ENCODE measurements around the gene PPP2CA.
A peak's percentile ranks its signal among the peaks of the same experiment; 100 is the strongest.
"Not testable (repeated sequence)": the region's sequence is repeated elsewhere in the genome, so short reads cannot be mapped to it uniquely, and the experiment has no call there.

Gene PPP2CA

DNA sequence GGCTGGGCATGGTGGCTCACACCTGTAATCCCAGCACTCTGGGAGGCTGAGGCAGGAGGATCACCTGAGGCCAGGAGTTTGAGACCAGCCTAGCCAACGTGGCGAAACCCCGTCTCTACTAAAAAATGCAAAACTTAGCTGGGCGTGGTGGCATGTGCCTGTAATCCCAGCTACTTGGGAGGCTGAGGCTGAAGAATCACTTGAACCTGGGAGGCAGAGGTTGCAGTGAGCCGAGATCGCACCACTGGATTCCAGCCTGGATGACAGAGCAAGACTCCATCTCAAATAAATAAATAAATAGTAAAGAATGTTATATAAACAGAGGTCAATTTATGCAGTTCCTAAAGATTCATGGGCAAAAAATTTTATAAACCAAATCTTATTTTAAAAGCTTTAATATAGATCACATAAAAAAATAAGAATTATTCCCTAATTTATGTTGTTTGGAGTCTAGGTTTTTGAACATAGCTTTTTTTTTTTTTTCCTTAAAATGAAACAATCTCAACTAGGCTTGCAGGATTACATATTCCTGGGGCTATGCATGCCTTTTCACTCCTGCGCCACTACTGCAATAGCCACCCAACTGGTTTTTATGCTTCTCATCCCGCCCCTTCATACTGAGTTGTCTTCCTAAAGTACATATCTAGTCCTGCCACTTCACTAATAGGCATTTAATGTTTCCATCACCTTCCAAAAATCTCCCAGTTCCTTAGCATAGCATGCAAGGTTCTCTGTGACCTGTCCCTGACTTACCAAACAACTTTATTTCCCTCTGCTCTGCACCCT lies 27.7 kb upstream of the PPP2CA start:
- not testable (repeated sequence) for H3K27me3 ChIP-seq (replicated peaks; ENCODE audit: control insufficient read depth, insufficient read depth, low read length); H3K9me3 ChIP-seq (ENCODE audit: control insufficient read depth, low read length); H3K9ac ChIP-seq (ENCODE audit: low read length); H3K4me3 ChIP-seq (ENCODE audit: low read length); DNase-seq (ENCODE audit: low read depth); H3K36me3 ChIP-seq (ENCODE audit: control insufficient read depth, insufficient read depth, low read length, severe bottlenecking)
- peaks cover 18% of the 10 kb centered on the region for H3K4me1 ChIP-seq (ENCODE audit: control insufficient read depth, insufficient read depth, low read length)

GRCh38 chr5:134252671-134253070 lies 26.8 kb upstream of the PPP2CA start:
- DNase-seq (ENCODE audit: low read depth) = peak; percentile 76
- Histone ChIP-seq H3K4me3 (ENCODE audit: low read length) (no peak overlapping the region), H3K27me3 (replicated peaks; ENCODE audit: control insufficient read depth, insufficient read depth, low read length) (no peaks in the 10 kb centered on the region), H3K36me3 (ENCODE audit: control insufficient read depth, insufficient read depth, low read length, severe bottlenecking) (no peaks in the 10 kb centered on the region), H3K9ac (ENCODE audit: low read length) (no peak overlapping the region), H3K4me1 (ENCODE audit: control insufficient read depth, insufficient read depth, low read length) (peaks cover 23% of the 10 kb centered on the region), H3K9me3 (ENCODE audit: control insufficient read depth, low read length) (no peaks in the 10 kb centered on the region)

- no peaks in the 10 kb centered on the region for H3K9me3 ChIP-seq (ENCODE audit: control insufficient read depth, low read length)
- H3K27me3 ChIP-seq (replicated peaks; ENCODE audit: control insufficient read depth, insufficient read depth, low read length) = no peaks in the 10 kb centered on the region
- H3K4me1 ChIP-seq (ENCODE audit: control insufficient read depth, insufficient read depth, low read length) = peaks cover 32% of the 10 kb centered on the region
- no peak for DNase-seq (ENCODE audit: low read depth)
- H3K4me3 ChIP-seq (ENCODE audit: low read length) = no peak overlapping the region
- H3K9ac ChIP-seq (ENCODE audit: low read length) = no peak overlapping the region
- no peaks in the 10 kb centered on the region for H3K36me3 ChIP-seq (ENCODE audit: control insufficient read depth, insufficient read depth, low read length, severe bottlenecking)
Observed at GRCh38 chr5:134250949-134251348, 25.1 kb upstream of the PPP2CA start.

DNA sequence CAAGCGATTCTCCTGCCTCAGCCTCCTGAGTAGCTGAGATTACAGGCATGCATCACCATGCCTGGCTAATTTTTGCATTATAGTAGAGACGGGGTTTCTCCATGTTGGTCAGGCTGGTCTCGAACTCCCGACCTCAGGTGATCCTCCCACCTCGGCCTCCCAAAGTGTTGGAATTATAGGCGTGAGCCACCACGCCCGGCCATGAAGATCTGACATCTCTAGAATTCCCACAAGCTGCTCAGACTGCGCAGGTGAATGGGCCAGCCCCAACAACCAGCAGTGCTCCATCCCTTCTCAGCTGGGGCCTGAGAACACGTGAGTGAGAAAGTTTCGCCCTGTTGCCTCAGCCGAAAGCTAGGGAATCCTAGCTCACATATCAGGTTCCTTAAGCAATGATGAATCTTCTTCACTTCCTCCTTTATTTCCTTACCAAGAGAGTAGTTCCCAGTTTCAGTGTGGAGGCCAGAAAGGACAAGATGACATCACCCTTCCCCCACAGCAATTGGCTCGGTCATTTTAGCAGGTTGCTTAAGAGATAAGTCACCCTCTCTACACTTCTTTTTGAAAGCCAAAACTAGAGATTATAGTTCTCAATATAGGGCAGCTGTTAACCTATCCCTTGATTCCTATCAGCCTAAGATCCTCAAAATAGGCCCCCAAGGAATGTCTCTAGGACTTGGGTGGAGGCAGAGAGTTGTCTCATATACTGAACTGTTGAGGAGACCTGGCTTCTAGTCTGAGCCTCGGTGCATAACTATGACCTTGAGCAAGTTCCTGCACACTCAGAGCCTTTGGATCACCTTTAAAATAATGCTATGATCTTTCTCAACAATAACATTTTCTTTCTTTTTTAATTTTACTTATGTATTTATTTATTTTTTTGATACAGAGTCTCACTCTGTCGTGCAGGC lies 23.9 kb upstream of the PPP2CA start:
- H3K36me3 ChIP-seq (ENCODE audit: control insufficient read depth, insufficient read depth, low read length, severe bottlenecking) = no peaks in the 10 kb centered on the region
- no peak overlapping the region for H3K4me3 ChIP-seq (ENCODE audit: low read length)
- no peak for DNase-seq (ENCODE audit: low read depth)

GRCh38 chr5:134248256-134248655 lies 22.4 kb upstream of the PPP2CA start:
- H3K27me3 ChIP-seq (replicated peaks; ENCODE audit: control insufficient read depth, insufficient read depth, low read length) = no peaks in the 10 kb centered on the region
- H3K9ac ChIP-seq (ENCODE audit: low read length) = no peak overlapping the region
- no peak for DNase-seq (ENCODE audit: low read depth)
- H3K9me3 ChIP-seq (ENCODE audit: control insufficient read depth, low read length) = no peaks in the 10 kb centered on the region
- H3K4me3 ChIP-seq (ENCODE audit: low read length) = no peak overlapping the region
- H3K4me1 ChIP-seq (ENCODE audit: control insufficient read depth, insufficient read depth, low read length) = peaks cover 31% of the 10 kb centered on the region
- no peaks in the 10 kb centered on the region for H3K36me3 ChIP-seq (ENCODE audit: control insufficient read depth, insufficient read depth, low read length, severe bottlenecking)

More for the DNA sequence above, 23.9 kb upstream of the PPP2CA start:
- Histone ChIP-seq H3K9me3 (ENCODE audit: control insufficient read depth, low read length) (no peaks in the 10 kb centered on the region), H3K9ac (ENCODE audit: low read length) (no peak overlapping the region), H3K4me1 (ENCODE audit: control insufficient read depth, insufficient read depth, low read length) (peaks cover 31% of the 10 kb centered on the region), H3K27me3 (replicated peaks; ENCODE audit: control insufficient read depth, insufficient read depth, low read length) (no peaks in the 10 kb centered on the region)

DNA sequence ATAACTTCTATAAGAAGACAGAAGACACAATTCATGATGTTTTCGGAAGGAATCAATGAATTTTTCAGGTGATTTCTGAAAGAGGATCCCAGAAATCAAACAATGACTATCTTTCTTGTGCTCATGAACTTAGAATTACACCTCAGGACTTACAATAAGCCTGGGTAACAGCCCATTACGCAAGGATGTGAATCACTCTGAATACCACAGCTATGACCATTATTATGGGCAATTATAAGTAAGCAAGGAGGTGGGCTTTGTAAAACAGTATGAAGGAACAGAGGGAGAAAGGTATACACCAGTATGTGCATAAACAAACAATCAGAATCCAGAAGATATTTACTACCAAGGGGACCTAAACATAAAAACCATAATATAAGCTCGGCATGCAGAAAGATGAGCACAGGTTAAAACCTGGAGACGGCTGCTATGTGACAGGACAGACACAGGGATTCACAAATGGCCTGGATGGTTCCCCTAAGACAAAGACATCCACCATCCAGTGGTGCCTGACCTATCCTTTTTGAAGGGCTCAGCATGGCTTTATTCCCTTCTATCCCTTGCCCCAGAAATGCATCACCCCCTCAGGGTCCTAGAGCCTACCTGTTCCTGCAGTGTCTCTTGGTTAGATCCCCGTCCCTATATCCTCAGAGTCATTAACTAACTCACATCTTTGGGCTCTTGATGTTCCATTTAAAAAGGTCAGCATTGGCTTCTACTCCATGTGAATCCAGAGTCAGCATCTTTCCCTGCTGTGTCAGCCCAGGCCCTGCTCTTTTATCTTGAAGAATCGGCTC lies 21.8 kb upstream of the PPP2CA start:
- Histone ChIP-seq H3K9ac (ENCODE audit: low read length) (no peak overlapping the region), H3K4me1 (ENCODE audit: control insufficient read depth, insufficient read depth, low read length) (peaks cover 26% of the 10 kb centered on the region), H3K27me3 (replicated peaks; ENCODE audit: control insufficient read depth, insufficient read depth, low read length) (no peaks in the 10 kb centered on the region), H3K4me3 (ENCODE audit: low read length) (no peak overlapping the region), H3K9me3 (ENCODE audit: control insufficient read depth, low read length) (no peaks in the 10 kb centered on the region), H3K36me3 (ENCODE audit: control insufficient read depth, insufficient read depth, low read length, severe bottlenecking) (no peaks in the 10 kb centered on the region)
- peak; percentile 89 for DNase-seq (ENCODE audit: low read depth)

DNA sequence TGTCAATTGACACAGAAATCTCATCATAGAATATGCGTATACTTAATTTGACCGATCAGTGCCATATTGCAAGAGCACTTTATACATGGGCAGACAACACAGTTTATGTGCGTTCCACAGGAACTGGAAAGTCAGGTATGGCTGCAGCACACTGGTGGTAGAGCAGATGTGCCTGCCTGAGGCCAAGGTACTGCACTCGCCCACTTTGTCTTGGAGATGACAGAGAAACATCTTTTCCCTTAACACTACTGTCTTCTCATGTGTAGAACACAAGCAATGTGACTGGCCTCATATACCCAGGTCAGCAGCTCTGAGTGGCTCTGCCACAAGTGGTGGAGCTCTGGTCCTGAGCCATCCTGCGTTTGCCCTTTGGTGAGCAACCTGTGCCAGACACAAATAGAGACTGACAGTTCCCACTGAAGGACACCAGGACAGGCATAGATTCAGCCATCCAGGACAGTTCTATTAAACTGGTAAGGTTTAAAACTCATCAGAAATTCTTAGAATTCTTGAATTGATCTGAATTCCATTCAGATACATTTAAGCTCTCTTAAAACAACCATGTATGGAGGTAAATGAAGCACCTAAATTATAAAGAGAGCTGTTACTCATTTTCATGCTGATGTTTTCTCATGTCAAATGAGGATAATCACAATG lies 21.0 kb upstream of the PPP2CA start:
- Histone ChIP-seq H3K27me3 (replicated peaks; ENCODE audit: control insufficient read depth, insufficient read depth, low read length) (no peaks in the 10 kb centered on the region), H3K9ac (ENCODE audit: low read length) (no peak overlapping the region), H3K4me3 (ENCODE audit: low read length) (no peak overlapping the region), H3K4me1 (ENCODE audit: control insufficient read depth, insufficient read depth, low read length) (peaks cover 30% of the 10 kb centered on the region), H3K36me3 (ENCODE audit: control insufficient read depth, insufficient read depth, low read length, severe bottlenecking) (no peaks in the 10 kb centered on the region), H3K9me3 (ENCODE audit: control insufficient read depth, low read length) (no peaks in the 10 kb centered on the region)
- no peak for DNase-seq (ENCODE audit: low read depth)

DNA sequence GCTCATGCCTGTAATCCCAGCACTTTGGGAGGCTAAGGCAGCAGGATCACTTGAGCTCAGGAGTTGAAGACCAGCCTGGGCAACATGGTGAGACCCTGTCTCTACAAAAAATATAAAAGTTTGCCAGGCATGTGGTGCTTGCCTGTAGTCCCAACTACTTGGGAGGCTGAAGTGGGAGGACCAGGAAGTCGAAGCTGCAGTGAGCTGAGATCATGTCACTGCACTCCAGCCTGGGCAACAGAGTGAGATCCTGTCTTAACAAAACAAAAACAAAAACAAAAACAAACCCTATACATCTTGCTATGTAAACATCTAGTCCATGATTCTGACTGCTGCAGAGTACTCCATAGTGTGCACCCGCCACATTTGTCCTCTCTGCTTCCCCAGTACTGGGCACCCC lies 19.8 kb upstream of the PPP2CA start:
- Histone ChIP-seq H3K4me1 (ENCODE audit: control insufficient read depth, insufficient read depth, low read length) (peaks cover 31% of the 10 kb centered on the region), H3K27me3 (replicated peaks; ENCODE audit: control insufficient read depth, insufficient read depth, low read length) (no peaks in the 10 kb centered on the region), H3K4me3 (ENCODE audit: low read length) (no peak overlapping the region), H3K36me3 (ENCODE audit: control insufficient read depth, insufficient read depth, low read length, severe bottlenecking) (no peaks in the 10 kb centered on the region), H3K9me3 (ENCODE audit: control insufficient read depth, low read length) (no peaks in the 10 kb centered on the region), H3K9ac (ENCODE audit: low read length) (no peak overlapping the region)
- DNase-seq (ENCODE audit: low read depth) = no peak

GRCh38 chr5:134245101-134245604 lies 19.3 kb upstream of the PPP2CA start:
- peak; percentile 31 for DNase-seq (ENCODE audit: low read depth)
- H3K4me3 ChIP-seq (ENCODE audit: low read length) = peak overlapping the region; percentile 24

GRCh38 chr5:134242146-134242545 lies 16.3 kb upstream of the PPP2CA start:
- Histone ChIP-seq H3K9ac (ENCODE audit: low read length) (no peak overlapping the region), H3K27me3 (replicated peaks; ENCODE audit: control insufficient read depth, insufficient read depth, low read length) (no peaks in the 10 kb centered on the region)
- peak; percentile 48 for DNase-seq (ENCODE audit: low read depth)

More at GRCh38 chr5:134245101-134245604, 19.3 kb upstream of the PPP2CA start:
- H3K9ac ChIP-seq (ENCODE audit: low read length) = no peak overlapping the region
- H3K27me3 ChIP-seq (replicated peaks; ENCODE audit: control insufficient read depth, insufficient read depth, low read length) = no peaks in the 10 kb centered on the region
- H3K9me3 ChIP-seq (ENCODE audit: control insufficient read depth, low read length) = no peaks in the 10 kb centered on the region
- no peaks in the 10 kb centered on the region for H3K36me3 ChIP-seq (ENCODE audit: control insufficient read depth, insufficient read depth, low read length, severe bottlenecking)
- H3K4me1 ChIP-seq (ENCODE audit: control insufficient read depth, insufficient read depth, low read length) = peaks cover 37% of the 10 kb centered on the region

More at GRCh38 chr5:134242146-134242545, 16.3 kb upstream of the PPP2CA start:
- Histone ChIP-seq H3K4me3 (ENCODE audit: low read length) (no peak overlapping the region), H3K4me1 (ENCODE audit: control insufficient read depth, insufficient read depth, low read length) (peaks cover 23% of the 10 kb centered on the region), H3K36me3 (ENCODE audit: control insufficient read depth, insufficient read depth, low read length, severe bottlenecking) (no peaks in the 10 kb centered on the region), H3K9me3 (ENCODE audit: control insufficient read depth, low read length) (no peaks in the 10 kb centered on the region)
